Coronary artery (tissue), 2 donors: ENCODE measurements around the gene C5orf63.
"Not testable (repeated sequence)": the region's sequence is repeated elsewhere in the genome, so short reads cannot be mapped to it uniquely, and the experiment has no call there.

ENCODE experiments used
- DNase-seq: peaks from one replicate; pipeline ENCODE4 v3.0.0-alpha.2; 2017; ENCODE audit warnings: low spot score
- H3K27ac ChIP-seq, 2 donors: fragments of 200-600 bp; sonication (generic); one replicate each; pipeline ENCODE4 v1.5.1; 2016 to 2019
- H3K4me3 ChIP-seq: fragments of 200-600 bp; sonication (generic); 2 replicates; pipeline ENCODE4 v1.5.1; 2016; ENCODE audit warnings: mild to moderate bottlenecking, moderate library complexity
- CTCF ChIP-seq: fragments of 200-600 bp; sonication (generic); IDR thresholded peaks from one replicate; pipeline ENCODE4 v1.5.1; 2019; ENCODE audit warnings: antibody characterized with exemption

C5orf63 gene

GRCh38 chr5:127061956-127062355 is 11.3 kb downstream of the C5orf63 start:
- TF ChIP-seq CTCF = no peak
- Histone ChIP-seq H3K27ac (no peak overlapping the region), H3K4me3 (no peak overlapping the region)
- no peak for DNase-seq

GRCh38 chr5:127061537-127061936 is 11.8 kb downstream of the C5orf63 start:
- Histone ChIP-seq H3K27ac (no peak overlapping the region), H3K4me3 (no peak overlapping the region)
- no peak for TF ChIP-seq CTCF
- DNase-seq = no peak

- TF ChIP-seq CTCF = no peak
- H3K4me3 ChIP-seq = no peak overlapping the region
- H3K27ac ChIP-seq = no peak overlapping the region
- no peak for DNase-seq
Measured at GRCh38 chr5:127060470-127060985, 12.8 kb downstream of the C5orf63 start.

GRCh38 chr5:127056896-127057295 is 16.4 kb downstream of the C5orf63 start:
- Histone ChIP-seq H3K27ac (no peak overlapping the region), H3K4me3 (no peak overlapping the region)
- TF ChIP-seq CTCF = no peak
- no peak for DNase-seq

GRCh38 chr5:127055880-127056653 is 17.2 kb downstream of the C5orf63 start:
- no peak overlapping the region for H3K4me3 ChIP-seq
- DNase-seq = no peak
- H3K27ac ChIP-seq = no peak overlapping the region
- no peak for TF ChIP-seq CTCF

GRCh38 chr5:127053551-127053950 is 19.8 kb downstream of the C5orf63 start:
- DNase-seq, H3K4me3 ChIP-seq, H3K27ac ChIP-seq: not testable (repeated sequence)

- TF ChIP-seq CTCF = no peak
Measured at GRCh38 chr5:127053049-127053448, 20.3 kb downstream of the C5orf63 start.

More at GRCh38 chr5:127053049-127053448, 20.3 kb downstream of the C5orf63 start:
- Histone ChIP-seq H3K4me3 (no peak overlapping the region), H3K27ac (no peak overlapping the region)
- no peak for DNase-seq
